Measurements from ENCODE around the gene ANKRD6. TPM values are rescaled to one million over a fixed set of nuclear protein-coding genes. Genes with fewer than 3 reads are reported as not detected.
A peak's percentile ranks its signal among the peaks of the same experiment; 100 is the strongest.

Gene ANKRD6
- total RNA-seq, 2 experiments from 2014 or later: 2.4 to 7.0 TPM

- BruUV-seq (replicated peaks): no TSS peak
- Histone ChIP-seq H3K27ac (ENCODE audit: low read depth, low read length, poor library complexity, severe bottlenecking) (peak overlapping the region; percentile 27), H3K9me2 (ENCODE audit: insufficient read depth, low read length) (no peaks in the 10 kb centered on the region), H3K4me2 (ENCODE audit: low read length) (peak overlapping the region; percentile 31), H3K36me3 (ENCODE audit: insufficient read depth, low read length) (no peaks in the 10 kb centered on the region), H3K4me1 (ENCODE audit: insufficient read depth, low read length, poor library complexity, severe bottlenecking) (peaks cover 28% of the 10 kb centered on the region), H4K20me1 (ENCODE audit: insufficient read depth, low read length) (no peaks in the 10 kb centered on the region), H3K4me3 (ENCODE audit: low read depth, low read length, poor library complexity, severe bottlenecking) (no peak overlapping the region), H3K9me3 (ENCODE audit: low read length) (peaks cover 8% of the 10 kb centered on the region; the same call in 1 of the 2 replicates), H2AFZ (ENCODE audit: low read length) (peak overlapping the region; percentile 88), H3K79me2 (ENCODE audit: insufficient read depth, low read depth, low read length) (no peaks in the 10 kb centered on the region)
- intact Hi-C loops (cut with micrococcal nuclease; ENCODE audit: unreplicated experiment): loop anchor here (5.0 kb wide), 2 partner anchors 164 to 224 kb away; partner anchors contain the start of gene ANKRD6
- CTCF ChIA-PET (ENCODE audit: unreplicated experiment): no interaction called here
- POLR2A ChIA-PET: no interaction called here
- DNase-seq (ENCODE audit: low spot score): no peak
- TF ChIP-seq EZH2phosphoT487 (IDR thresholded peaks at IDR 0.05; ENCODE audit: borderline replicate concordance, low read depth, low read length) (no peak), CTCF (conservative IDR thresholded peaks at IDR 0.05; ENCODE audit: low read length) (no peak)
Observed at GRCh38 chr6:89596484-89596883, 163.5 kb downstream of the ANKRD6 start.

- POLR2A ChIA-PET: no interaction called here
Observed at GRCh38 chr6:89597372-89597771, 164.4 kb downstream of the ANKRD6 start.

More at GRCh38 chr6:89597372-89597771, 164.4 kb downstream of the ANKRD6 start:
- H3K27ac ChIP-seq (ENCODE audit: low read depth, low read length, poor library complexity, severe bottlenecking): no peak overlapping the region
- no peak overlapping the region for H3K4me2 ChIP-seq (ENCODE audit: low read length)
- BruUV-seq (replicated peaks): no TSS peak
- H3K79me2 ChIP-seq (ENCODE audit: insufficient read depth, low read depth, low read length): no peaks in the 10 kb centered on the region
- TF ChIP-seq CTCF (conservative IDR thresholded peaks at IDR 0.05; ENCODE audit: low read length): no peak
- no peak for TF ChIP-seq EZH2phosphoT487 (IDR thresholded peaks at IDR 0.05; ENCODE audit: borderline replicate concordance, low read depth, low read length)
- DNase-seq (ENCODE audit: low spot score): peak; percentile 21
- H3K4me1 ChIP-seq (ENCODE audit: insufficient read depth, low read length, poor library complexity, severe bottlenecking): peaks cover 28% of the 10 kb centered on the region
- H3K36me3 ChIP-seq (ENCODE audit: insufficient read depth, low read length): no peaks in the 10 kb centered on the region
- H4K20me1 ChIP-seq (ENCODE audit: insufficient read depth, low read length): no peaks in the 10 kb centered on the region
- H3K4me3 ChIP-seq (ENCODE audit: low read depth, low read length, poor library complexity, severe bottlenecking): no peak overlapping the region
- H3K9me3 ChIP-seq (ENCODE audit: low read length): peaks cover 8% of the 10 kb centered on the region; the same call in 1 of the 2 replicates
- intact Hi-C loops (cut with micrococcal nuclease; ENCODE audit: unreplicated experiment): loop anchor here (5.0 kb wide), 2 partner anchors 165 to 225 kb away; partner anchors contain the start of gene ANKRD6
- CTCF ChIA-PET (ENCODE audit: unreplicated experiment): no interaction called here
- H3K9me2 ChIP-seq (ENCODE audit: insufficient read depth, low read length): no peaks in the 10 kb centered on the region
- H2AFZ ChIP-seq (ENCODE audit: low read length): no peak overlapping the region
